Activated naive CD8-positive, alpha-beta T cell (primary cell): Measurements from ENCODE around the gene PCYOX1L.

Experiments
- H3K27ac Mint-ChIP-seq: one replicate; pipeline ENCODE4 v1.8.0; 2021; ENCODE audit warnings: mixed read lengths
- H3K27me3 Mint-ChIP-seq: one replicate; pipeline ENCODE4 v1.8.0; 2021; ENCODE audit warnings: mixed read lengths
- H3K36me3 Mint-ChIP-seq: one replicate; pipeline ENCODE4 v1.8.0; 2021; ENCODE audit warnings: mixed read lengths
- H3K4me1 Mint-ChIP-seq: one replicate; pipeline ENCODE4 v1.8.0; 2021; ENCODE audit warnings: low read depth, mixed read lengths
- H3K4me3 Mint-ChIP-seq: one replicate; pipeline ENCODE4 v1.8.0; 2021; ENCODE audit warnings: mild to moderate bottlenecking, mixed read lengths
- H3K9me3 Mint-ChIP-seq: one replicate; pipeline ENCODE4 v1.8.0; 2021; ENCODE audit warnings: low read depth, mixed read lengths

Gene PCYOX1L

GRCh38 chr5:149357370-149358293, at the start of gene PCYOX1L:
PCYOX1L (plus strand) TSS chr5:149358046; CDS start chr5:149358069, 23 bp downstream.
- H3K9me3 Mint-ChIP-seq, result no peaks in the 10 kb centered on the region
- H3K36me3 Mint-ChIP-seq, result peaks cover 5% of the 10 kb centered on the region
- H3K27me3 Mint-ChIP-seq, result no peaks in the 10 kb centered on the region
- H3K4me1 Mint-ChIP-seq, result peaks cover 60% of the 10 kb centered on the region
- H3K4me3 Mint-ChIP-seq, result peak within 1 kb of the TSS; percentile 94
- peak within 1 kb of the TSS; percentile 89 for H3K27ac Mint-ChIP-seq

- Mint-ChIP-seq H3K27ac (no peak overlapping the region), H3K36me3 (no peaks in the 10 kb centered on the region), H3K27me3 (no peaks in the 10 kb centered on the region), H3K9me3 (no peaks in the 10 kb centered on the region), H3K4me3 (no peak overlapping the region), H3K4me1 (no peaks in the 10 kb centered on the region)
Measured at GRCh38 chr5:149309354-149309753, 48.5 kb upstream of the PCYOX1L start.

- H3K27me3 Mint-ChIP-seq, result no peaks in the 10 kb centered on the region
- H3K4me3 Mint-ChIP-seq, result no peak overlapping the region
- H3K36me3 Mint-ChIP-seq, result no peaks in the 10 kb centered on the region
- H3K4me1 Mint-ChIP-seq, result no peaks in the 10 kb centered on the region
- H3K9me3 Mint-ChIP-seq, result no peaks in the 10 kb centered on the region
- H3K27ac Mint-ChIP-seq, result no peak overlapping the region
Measured at GRCh38 chr5:149310488-149310887, 47.4 kb upstream of the PCYOX1L start.

DNA sequence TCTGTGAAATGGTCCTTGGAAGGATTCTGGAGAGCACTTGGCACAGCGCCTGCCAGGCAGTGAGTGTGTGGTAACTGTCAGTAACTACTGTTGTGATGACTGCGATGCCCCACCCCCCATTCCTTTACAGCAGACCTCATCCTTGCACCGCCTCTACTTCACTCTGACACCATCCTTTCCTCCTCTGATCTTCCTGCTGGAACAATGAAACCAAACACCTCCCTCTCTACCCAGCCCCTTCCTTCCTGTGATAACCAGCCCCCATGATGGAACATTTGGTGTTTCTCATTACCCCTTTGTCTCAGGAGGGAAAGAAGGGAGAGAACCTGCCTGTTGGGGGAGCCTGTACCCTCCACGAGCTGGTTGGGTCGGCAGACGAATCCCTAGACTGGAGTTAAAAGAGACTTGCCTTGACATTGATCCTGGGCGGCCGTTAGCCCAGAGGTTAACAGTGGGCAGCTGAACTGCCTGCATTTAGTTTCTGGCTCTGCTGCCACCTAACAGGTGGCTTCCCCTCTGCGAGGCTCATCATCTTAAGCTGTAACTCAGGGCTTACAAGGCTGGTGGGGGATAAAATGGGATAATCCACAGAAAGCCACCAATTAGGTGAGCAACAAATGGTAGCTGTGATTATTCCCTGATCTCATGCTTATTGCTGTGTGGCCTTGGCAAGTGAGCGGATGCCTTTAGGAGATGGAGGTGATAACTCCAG, 46.7 kb upstream of the PCYOX1L start:
- Mint-ChIP-seq H3K9me3 (no peaks in the 10 kb centered on the region), H3K27ac (no peak overlapping the region), H3K36me3 (no peaks in the 10 kb centered on the region), H3K4me3 (no peak overlapping the region), H3K4me1 (no peaks in the 10 kb centered on the region), H3K27me3 (no peaks in the 10 kb centered on the region)

- no peak overlapping the region for H3K4me3 Mint-ChIP-seq
- H3K4me1 Mint-ChIP-seq, result peaks cover 3% of the 10 kb centered on the region
- no peaks in the 10 kb centered on the region for H3K36me3 Mint-ChIP-seq
- H3K9me3 Mint-ChIP-seq, result no peaks in the 10 kb centered on the region
- H3K27ac Mint-ChIP-seq, result no peak overlapping the region
- H3K27me3 Mint-ChIP-seq, result no peaks in the 10 kb centered on the region
Measured at GRCh38 chr5:149313151-149313841, 44.5 kb upstream of the PCYOX1L start.

DNA sequence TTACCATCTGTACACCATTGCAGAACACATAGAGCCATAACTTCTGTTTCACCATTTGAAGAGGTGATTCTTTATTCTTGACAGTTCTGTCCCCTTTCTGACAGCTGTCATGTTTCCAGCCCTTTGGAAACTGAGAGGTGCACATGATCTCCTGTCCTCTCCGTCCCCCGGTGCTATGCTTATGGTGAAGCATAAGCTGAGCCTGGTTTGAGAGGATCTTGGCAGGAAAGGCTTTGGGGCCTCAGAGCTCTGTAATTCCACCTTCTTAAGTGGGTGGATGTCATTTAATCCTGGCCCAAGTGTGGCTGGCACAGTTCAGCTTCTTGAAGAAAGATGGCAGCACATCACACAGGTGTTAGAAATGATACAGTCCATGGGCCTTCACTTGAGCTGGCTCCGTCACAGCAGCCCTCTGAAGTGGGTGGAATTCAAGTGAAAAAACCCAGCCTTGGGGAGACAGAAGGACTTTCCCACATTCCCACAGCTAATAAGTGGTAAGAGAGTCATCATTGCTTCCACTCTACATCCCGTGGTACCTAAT, 43.2 kb upstream of the PCYOX1L start:
- Mint-ChIP-seq H3K9me3 (no peaks in the 10 kb centered on the region), H3K36me3 (no peaks in the 10 kb centered on the region), H3K4me1 (peaks cover 3% of the 10 kb centered on the region), H3K27me3 (no peaks in the 10 kb centered on the region), H3K27ac (no peak overlapping the region), H3K4me3 (no peak overlapping the region)

DNA sequence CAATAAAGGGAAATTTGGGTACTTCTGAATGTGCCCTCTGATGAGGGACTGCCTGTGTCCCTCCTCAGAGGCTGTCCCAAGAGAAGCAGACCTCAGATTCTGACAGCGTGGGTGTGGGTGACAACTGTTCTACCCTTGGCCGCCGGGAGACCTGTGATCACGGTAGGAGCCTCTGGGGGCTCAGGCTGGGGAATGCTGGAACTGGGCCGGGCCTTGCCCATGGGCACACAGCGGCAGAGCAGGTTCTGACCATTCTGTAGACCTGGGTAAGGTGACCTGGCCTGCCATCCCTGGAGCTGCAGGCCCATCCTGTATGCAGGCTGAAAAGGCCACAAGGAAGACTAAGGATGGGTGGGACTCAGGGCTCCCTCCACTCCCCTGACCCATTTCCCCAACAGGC, 42.1 kb upstream of the PCYOX1L start:
- Mint-ChIP-seq H3K36me3 (no peaks in the 10 kb centered on the region), H3K9me3 (no peaks in the 10 kb centered on the region), H3K27me3 (no peaks in the 10 kb centered on the region), H3K4me1 (peaks cover 3% of the 10 kb centered on the region), H3K4me3 (no peak overlapping the region), H3K27ac (no peak overlapping the region)

DNA sequence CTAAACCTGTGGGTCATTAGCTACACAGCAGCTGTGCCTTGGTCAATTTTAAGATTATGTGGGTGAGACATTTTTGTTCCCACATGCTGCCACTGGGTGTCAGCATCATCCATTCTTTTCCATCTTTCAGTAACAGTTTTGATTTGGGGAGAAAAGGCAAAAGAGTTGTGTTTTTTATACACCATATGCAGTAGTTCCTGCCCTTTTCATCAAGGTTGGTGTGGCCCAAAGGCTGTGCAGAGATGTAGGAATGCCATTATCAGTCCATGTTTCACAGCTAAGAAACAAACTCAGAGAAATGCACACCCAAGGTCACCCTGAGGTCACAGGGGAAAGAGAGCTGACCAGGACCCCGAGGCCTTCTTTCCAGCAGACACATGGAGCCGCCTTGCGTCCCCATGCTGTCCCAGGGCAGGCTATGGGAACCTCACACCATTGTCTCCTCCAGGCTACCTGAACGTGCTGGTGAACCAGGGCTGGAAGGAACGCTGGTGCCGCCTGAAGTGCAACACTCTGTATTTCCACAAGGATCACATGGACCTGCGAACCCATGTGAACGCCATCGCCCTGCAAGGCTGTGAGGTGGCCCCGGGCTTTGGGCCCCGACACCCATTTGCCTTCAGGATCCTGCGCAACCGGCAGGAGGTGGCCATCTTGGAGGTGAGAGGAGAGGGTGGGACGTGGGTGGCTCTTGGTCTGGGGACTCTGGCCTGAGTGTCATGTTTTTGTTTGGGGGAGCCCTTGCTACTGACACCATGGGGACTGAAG, 40.4 kb upstream of the PCYOX1L start:
- H3K27me3 Mint-ChIP-seq, result no peaks in the 10 kb centered on the region
- H3K36me3 Mint-ChIP-seq, result no peaks in the 10 kb centered on the region
- H3K27ac Mint-ChIP-seq, result no peak overlapping the region
- H3K4me3 Mint-ChIP-seq, result no peak overlapping the region
- peaks cover 3% of the 10 kb centered on the region for H3K4me1 Mint-ChIP-seq
- no peaks in the 10 kb centered on the region for H3K9me3 Mint-ChIP-seq

DNA sequence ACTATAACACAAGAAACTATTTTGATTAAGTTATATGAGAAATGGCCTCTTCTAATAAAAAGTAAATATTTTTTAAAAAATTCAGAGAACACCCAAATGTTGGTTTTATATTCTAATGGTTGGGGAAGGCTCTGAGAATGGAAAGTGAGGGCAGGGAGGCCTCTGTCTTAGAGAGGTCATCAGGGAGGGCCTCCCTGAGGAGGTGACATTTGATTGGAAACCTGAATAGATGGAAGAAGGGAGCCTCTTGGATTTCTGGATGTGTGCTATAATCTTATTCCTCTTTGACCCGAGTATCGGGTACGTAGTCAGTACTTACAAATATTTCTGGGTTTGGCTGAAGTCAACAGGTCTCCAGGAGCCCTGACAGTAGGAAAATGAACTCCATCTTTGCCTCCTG, 38.7 kb upstream of the PCYOX1L start:
- Mint-ChIP-seq H3K27ac (no peak overlapping the region), H3K27me3 (no peaks in the 10 kb centered on the region), H3K4me3 (no peak overlapping the region)

DNA sequence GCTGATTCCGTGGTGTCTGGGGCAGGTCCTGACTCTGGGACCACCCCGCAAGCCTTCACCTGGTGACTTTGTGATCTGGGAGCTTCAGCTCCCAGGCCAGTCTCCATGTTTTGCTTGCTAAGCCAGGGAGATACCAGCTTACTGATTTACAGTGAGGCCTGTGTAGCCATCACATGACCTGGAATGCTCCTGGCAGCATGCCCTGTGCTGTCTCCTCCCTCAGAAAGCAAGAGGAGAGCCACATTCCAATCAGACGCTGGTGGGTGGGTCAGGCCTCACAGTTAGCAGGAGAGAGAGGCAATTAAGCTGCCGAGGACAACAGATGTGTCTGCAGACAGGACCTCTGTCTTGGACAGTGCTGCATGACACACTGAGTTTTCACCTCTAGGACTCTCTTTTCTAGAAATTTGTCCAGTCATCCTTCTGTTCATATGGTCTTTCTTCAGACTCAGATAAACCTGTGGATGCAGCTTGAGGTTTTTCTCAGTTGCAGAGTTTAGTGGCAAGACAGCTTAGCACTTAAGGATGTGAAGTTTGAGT, 37.0 kb upstream of the PCYOX1L start:
- Mint-ChIP-seq H3K9me3 (no peaks in the 10 kb centered on the region), H3K4me1 (peaks cover 3% of the 10 kb centered on the region), H3K4me3 (no peak overlapping the region), H3K36me3 (peaks cover under 1% of the 10 kb centered on the region), H3K27ac (no peak overlapping the region), H3K27me3 (no peaks in the 10 kb centered on the region)

More for the DNA sequence above, 38.7 kb upstream of the PCYOX1L start:
- Mint-ChIP-seq H3K4me1 (peaks cover 3% of the 10 kb centered on the region), H3K36me3 (no peaks in the 10 kb centered on the region), H3K9me3 (no peaks in the 10 kb centered on the region)

GRCh38 chr5:149322518-149322917, 35.3 kb upstream of the PCYOX1L start:
- Mint-ChIP-seq H3K27me3 (no peaks in the 10 kb centered on the region), H3K9me3 (no peaks in the 10 kb centered on the region), H3K36me3 (peaks cover 2% of the 10 kb centered on the region), H3K27ac (no peak overlapping the region), H3K4me1 (no peaks in the 10 kb centered on the region), H3K4me3 (no peak overlapping the region)

DNA sequence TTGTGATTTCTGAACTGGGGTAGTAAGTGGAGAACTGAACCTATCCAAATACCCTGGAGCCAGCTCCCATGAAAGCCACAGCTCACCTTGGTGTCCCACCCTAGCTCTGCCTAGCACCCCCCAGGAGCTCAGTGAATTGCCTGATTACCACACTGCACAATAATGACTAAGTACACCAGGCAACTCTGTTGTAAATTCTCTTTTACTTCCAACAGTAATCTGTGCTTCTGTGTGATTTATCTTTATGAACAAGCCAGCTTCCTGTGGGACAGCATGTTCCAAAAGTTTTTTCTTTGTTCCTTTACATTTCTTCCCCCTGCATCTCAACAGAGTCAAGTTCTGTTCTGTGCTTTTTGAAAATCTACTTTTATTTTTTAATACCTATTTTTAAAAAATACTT, 34.6 kb upstream of the PCYOX1L start:
- no peak overlapping the region for H3K27ac Mint-ChIP-seq
- H3K4me1 Mint-ChIP-seq, result no peaks in the 10 kb centered on the region

DNA sequence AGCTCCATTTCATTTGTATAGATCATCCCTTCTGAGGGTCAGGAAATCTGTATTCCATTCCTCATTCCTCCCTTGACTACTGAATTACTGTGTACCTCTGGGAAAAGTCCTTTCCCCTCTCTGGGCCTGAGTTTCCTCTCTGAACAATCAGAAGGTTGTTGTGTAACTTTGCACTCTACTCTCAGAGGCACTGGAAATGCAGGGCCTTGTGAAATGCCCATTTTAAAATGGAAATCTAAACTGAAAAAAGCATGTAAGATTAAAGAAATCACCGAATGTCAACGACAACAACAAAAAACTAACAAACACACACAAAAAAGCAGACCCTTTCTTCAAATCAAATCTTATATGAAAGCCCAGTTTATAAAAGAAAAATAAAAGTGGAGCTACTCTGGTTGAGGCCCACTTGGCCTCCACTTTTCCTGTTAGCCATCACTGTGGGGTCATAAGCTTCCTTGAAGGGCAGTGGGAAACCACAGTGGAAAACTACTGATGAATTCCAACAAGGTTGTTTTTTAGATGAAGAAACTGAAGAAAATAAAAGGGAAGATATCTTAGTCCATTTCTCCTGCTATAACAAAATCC, 34.1 kb upstream of the PCYOX1L start:
- peaks cover 2% of the 10 kb centered on the region for H3K36me3 Mint-ChIP-seq
- no peaks in the 10 kb centered on the region for H3K9me3 Mint-ChIP-seq
- H3K4me3 Mint-ChIP-seq, result no peak overlapping the region
- no peaks in the 10 kb centered on the region for H3K27me3 Mint-ChIP-seq
- H3K27ac Mint-ChIP-seq, result no peak overlapping the region
- no peaks in the 10 kb centered on the region for H3K4me1 Mint-ChIP-seq

More for the DNA sequence above, 34.6 kb upstream of the PCYOX1L start:
- no peaks in the 10 kb centered on the region for H3K27me3 Mint-ChIP-seq
- no peaks in the 10 kb centered on the region for H3K9me3 Mint-ChIP-seq
- peaks cover 2% of the 10 kb centered on the region for H3K36me3 Mint-ChIP-seq
- H3K4me3 Mint-ChIP-seq, result no peak overlapping the region

DNA sequence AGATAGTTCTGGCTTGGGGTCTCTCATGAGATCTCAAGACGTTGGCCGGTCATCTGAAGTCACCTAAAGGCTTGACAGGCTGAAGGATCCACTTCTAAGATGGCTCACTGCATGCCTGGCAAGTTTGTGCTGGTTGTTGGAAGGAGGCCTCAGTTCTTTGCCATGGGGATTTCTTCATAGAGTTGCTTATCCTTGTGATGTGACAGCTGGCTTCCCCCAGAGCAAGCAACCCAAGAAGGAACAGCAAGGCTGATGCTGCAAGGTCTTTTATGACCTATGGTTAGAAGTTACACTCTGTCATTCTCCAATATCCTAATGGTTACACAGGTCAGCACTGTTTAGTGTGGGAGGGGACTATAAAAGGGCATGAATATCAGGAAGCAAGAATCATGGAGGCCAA, 33.2 kb upstream of the PCYOX1L start:
- Mint-ChIP-seq H3K36me3 (peaks cover 2% of the 10 kb centered on the region), H3K4me1 (no peaks in the 10 kb centered on the region), H3K4me3 (no peak overlapping the region), H3K27ac (no peak overlapping the region), H3K27me3 (no peaks in the 10 kb centered on the region), H3K9me3 (no peaks in the 10 kb centered on the region)
